Vagina (tissue), 2 donors: ENCODE data around the gene PDK4. TPM values are rescaled to one million over a fixed set of nuclear protein-coding genes. Genes with fewer than 3 reads are reported as not detected.

ENCODE experiments used
- DNase-seq, 2 donors: peaks; one replicate each; pipeline ENCODE4 v3.0.0-alpha.2; 2017; ENCODE audit errors: extremely low spot score in 2 of 2
- H3K27ac ChIP-seq: fragments of 200-600 bp; sonication (generic); one replicate; pipeline ENCODE4 v1.5.1; 2019
- H3K27me3 ChIP-seq: fragments of 200-600 bp; sonication (generic); one replicate; pipeline ENCODE4 v1.5.1; 2019
- H3K36me3 ChIP-seq, 2 donors: fragments of 200-600 bp; sonication (generic); one replicate each; pipeline ENCODE4 v1.5.1; 2017 to 2019
- H3K4me1 ChIP-seq: fragments of 200-600 bp; sonication (generic); one replicate; pipeline ENCODE4 v1.5.1; 2019
- H3K4me3 ChIP-seq, 2 donors: fragments of 200-600 bp; sonication (generic); 1 replicate in 1 of 2; 2 replicates in 1 of 2; pipeline ENCODE4 v1.5.1; 2016 to 2019
- H3K9me3 ChIP-seq: fragments of 200-600 bp; sonication (generic); one replicate; pipeline ENCODE4 v1.5.1; 2019
- POLR2A ChIP-seq, 2 donors: fragments of 450-650 bp; IDR thresholded peaks; one replicate each; pipeline ENCODE4 v1.6.1; 2017; ENCODE audit warnings: antibody characterized with exemption in 2 of 2, mild to moderate bottlenecking in 2 of 2, moderate library complexity in 2 of 2
- POLR2AphosphoS5 ChIP-seq, 2 donors: sonication (generic); formaldehyde crosslinking; IDR thresholded peaks; one replicate each; pipeline ENCODE4 v1.9.0; 2017; ENCODE audit warnings: antibody characterized with exemption in 2 of 2, mild to moderate bottlenecking in 2 of 2, low read depth in 1 of 2; ENCODE audit not compliant: insufficient read depth in 1 of 2
- intact Hi-C: fragments of 100-400 bp; cut with DNase I; formaldehyde crosslinking; loops from one replicate; pipeline ENCODE4 v1.15.1; 2023
- total RNA-seq: library from RNA; depleted of rRNA; stranded (reverse); fragments of >200 nt; gene quantifications from one replicate; pipeline ENCODE4 v1.2.3, GENCODE V29; 2016
- TF ChIP-seq, protein P1 (sequence below), 3 experiments: fragments of 450-650 bp in 2 of 3; fragments of 200-600 bp in 1 of 3; sonication (generic) in 1 of 3; IDR thresholded peaks; one replicate each; pipeline ENCODE4 v1.5.1; 2017 to 2019; ENCODE audit warnings: antibody characterized with exemption in 3 of 3, mild to moderate bottlenecking in 2 of 3, moderate library complexity in 2 of 3

PDK4 gene
- total RNA-seq, 1 donor from 2014 or later: 399 TPM

DNA sequence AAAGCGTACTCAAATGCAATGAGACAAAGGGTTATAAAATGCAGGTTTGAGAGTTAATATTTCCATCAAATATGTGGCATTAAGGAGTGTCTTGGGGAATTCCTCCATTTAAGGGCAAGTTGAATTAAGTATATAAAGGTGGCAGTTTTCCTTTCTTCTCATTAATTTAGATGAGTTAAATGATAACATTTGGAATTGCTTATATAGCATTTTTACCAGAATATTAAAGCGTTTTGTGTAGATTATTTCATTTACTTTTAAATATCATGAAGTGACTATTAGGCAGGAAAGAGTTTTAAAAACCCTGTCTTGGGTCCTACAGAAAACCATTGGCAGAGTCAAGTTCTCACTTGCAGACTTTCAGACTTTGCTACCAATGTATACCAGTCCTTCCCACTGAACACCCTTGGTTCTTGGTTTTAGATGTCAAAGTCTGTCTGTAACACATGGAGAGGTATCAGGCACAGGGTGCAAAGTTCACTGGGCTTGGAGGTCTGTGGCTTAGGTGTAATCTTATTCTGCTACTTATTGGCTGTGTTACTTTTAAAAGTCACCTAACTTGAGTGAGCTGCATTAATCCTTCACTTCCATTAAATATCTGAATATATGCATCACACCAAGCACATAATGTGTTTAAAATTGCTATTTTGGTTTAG lies 59.5 kb downstream of the PDK4 start:
- no peaks in the 10 kb centered on the region for H3K36me3 ChIP-seq
- no peak for TF ChIP-seq POLR2AphosphoS5 (IDR thresholded peaks at IDR 0.05; ENCODE audit: insufficient read depth in 1 of 2, low read depth in 1 of 2)
- TF ChIP-seq POLR2A (IDR thresholded peaks at IDR 0.05): no peak
- TF ChIP-seq, protein P1, sequence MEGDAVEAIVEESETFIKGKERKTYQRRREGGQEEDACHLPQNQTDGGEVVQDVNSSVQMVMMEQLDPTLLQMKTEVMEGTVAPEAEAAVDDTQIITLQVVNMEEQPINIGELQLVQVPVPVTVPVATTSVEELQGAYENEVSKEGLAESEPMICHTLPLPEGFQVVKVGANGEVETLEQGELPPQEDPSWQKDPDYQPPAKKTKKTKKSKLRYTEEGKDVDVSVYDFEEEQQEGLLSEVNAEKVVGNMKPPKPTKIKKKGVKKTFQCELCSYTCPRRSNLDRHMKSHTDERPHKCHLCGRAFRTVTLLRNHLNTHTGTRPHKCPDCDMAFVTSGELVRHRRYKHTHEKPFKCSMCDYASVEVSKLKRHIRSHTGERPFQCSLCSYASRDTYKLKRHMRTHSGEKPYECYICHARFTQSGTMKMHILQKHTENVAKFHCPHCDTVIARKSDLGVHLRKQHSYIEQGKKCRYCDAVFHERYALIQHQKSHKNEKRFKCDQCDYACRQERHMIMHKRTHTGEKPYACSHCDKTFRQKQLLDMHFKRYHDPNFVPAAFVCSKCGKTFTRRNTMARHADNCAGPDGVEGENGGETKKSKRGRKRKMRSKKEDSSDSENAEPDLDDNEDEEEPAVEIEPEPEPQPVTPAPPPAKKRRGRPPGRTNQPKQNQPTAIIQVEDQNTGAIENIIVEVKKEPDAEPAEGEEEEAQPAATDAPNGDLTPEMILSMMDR (IDR thresholded peaks at IDR 0.05): no peak

DNA sequence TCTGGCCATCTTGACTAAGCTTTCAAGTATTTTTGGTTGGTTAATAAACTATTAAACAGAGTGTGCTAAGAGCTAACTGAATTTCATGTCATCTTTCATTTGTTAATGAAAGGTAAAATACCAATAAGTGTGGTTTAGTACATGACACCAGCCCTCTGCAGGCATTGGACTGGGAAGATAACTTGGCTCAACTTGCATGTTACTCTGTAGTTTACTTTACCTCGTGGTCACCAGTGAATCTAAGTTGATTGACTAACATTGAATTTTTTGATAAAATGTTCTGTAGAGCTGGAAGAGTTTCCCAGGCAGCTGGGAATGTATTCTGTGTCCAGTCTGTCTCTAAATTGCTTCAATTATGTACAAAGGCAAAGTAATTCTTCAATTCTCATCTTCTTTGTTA lies 60.7 kb downstream of the PDK4 start:
- Histone ChIP-seq H3K4me3 (no peak overlapping the region), H3K36me3 (no peaks in the 10 kb centered on the region), H3K27ac (no peak overlapping the region), H3K27me3 (no peaks in the 10 kb centered on the region), H3K9me3 (no peaks in the 10 kb centered on the region), H3K4me1 (no peaks in the 10 kb centered on the region)
- intact Hi-C loops: no loop called here
- TF ChIP-seq POLR2AphosphoS5 (IDR thresholded peaks at IDR 0.05; ENCODE audit: insufficient read depth in 1 of 2, low read depth in 1 of 2) (no peak), POLR2A (IDR thresholded peaks at IDR 0.05) (no peak)
- TF ChIP-seq, protein P1 (IDR thresholded peaks at IDR 0.05): no peak
- DNase-seq: no peak

More for the DNA sequence above, 59.5 kb downstream of the PDK4 start:
- no peak overlapping the region for H3K27ac ChIP-seq
- no peaks in the 10 kb centered on the region for H3K27me3 ChIP-seq
- H3K9me3 ChIP-seq: no peaks in the 10 kb centered on the region
- no peak for DNase-seq
- H3K4me1 ChIP-seq: no peaks in the 10 kb centered on the region
- intact Hi-C loops: no loop called here
- no peak overlapping the region for H3K4me3 ChIP-seq

DNA sequence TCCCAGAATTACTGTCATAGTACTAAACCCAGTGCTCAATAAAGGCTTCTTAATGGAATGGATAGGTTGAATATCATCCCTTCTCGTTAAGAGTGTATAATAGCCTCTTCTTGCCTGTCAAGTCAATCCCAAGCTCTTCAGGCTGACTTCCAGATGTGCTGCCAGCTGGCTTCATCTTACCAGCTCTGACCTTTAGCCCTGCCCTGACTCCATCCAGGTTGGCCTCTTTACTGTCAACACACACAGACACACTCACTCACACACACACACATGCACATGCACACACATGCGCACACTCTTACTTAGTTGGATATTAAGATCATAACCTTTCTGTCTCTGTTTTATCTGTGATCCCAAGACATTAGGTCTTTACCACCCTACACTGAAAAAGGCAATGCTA lies 61.5 kb downstream of the PDK4 start:
- intact Hi-C loops: loop anchor here (5.0 kb wide), 1 partner anchor 148 kb away; no protein-coding TSS in a partner anchor
- Histone ChIP-seq H3K36me3 (no peaks in the 10 kb centered on the region), H3K4me3 (no peak overlapping the region), H3K4me1 (no peaks in the 10 kb centered on the region), H3K27me3 (no peaks in the 10 kb centered on the region), H3K27ac (no peak overlapping the region), H3K9me3 (no peaks in the 10 kb centered on the region)
- no peak for DNase-seq
- TF ChIP-seq, protein P1 (IDR thresholded peaks at IDR 0.05): no peak
- no peak for TF ChIP-seq POLR2AphosphoS5 (IDR thresholded peaks at IDR 0.05; ENCODE audit: insufficient read depth in 1 of 2, low read depth in 1 of 2)
- TF ChIP-seq POLR2A (IDR thresholded peaks at IDR 0.05): no peak

Other genes starting within 250 kb of the PDK4 start
- gene PON3, start 200.1 kb downstream of the PDK4 start, total RNA-seq: 3.9 TPM
- 77.3 TPM for gene PON2, start 161.5 kb downstream of the PDK4 start, total RNA-seq
- 0.25 TPM for gene ASB4, start 110.6 kb downstream of the PDK4 start, total RNA-seq
- 12.0 TPM for gene DYNC1I1, start 176.0 kb upstream of the PDK4 start, total RNA-seq